HCT116 (cell line): ENCODE data around the gene ZNF341.

Experiments used
- ATF3 ChIP-seq: IDR thresholded peaks from 2 replicates; pipeline ENCODE4 v1.6.1; 2012
- CTCF ChIP-seq, 3 experiments: fragments of 200-600 bp in 1 of 3; sonication (generic) in 1 of 3; IDR thresholded peaks in 2 of 3; conservative IDR thresholded peaks in 1 of 3; 2 replicates each; pipeline ENCODE4 v1.5.1; 2012 to 2017; ENCODE audit warnings: low read depth in 2 of 3, low read length in 2 of 3, antibody characterized with exemption in 1 of 3, borderline replicate concordance in 1 of 3, control low read depth in 1 of 3, mild to moderate bottlenecking in 1 of 3, mixed read lengths in 1 of 3, mixed run types in 1 of 3, moderate library complexity in 1 of 3; ENCODE audit not compliant: insufficient read depth in 1 of 3
- EZH2phosphoT487 ChIP-seq: fragments of 200-600 bp; IDR thresholded peaks from 2 replicates; pipeline ENCODE4 v1.6.1; 2018; ENCODE audit warnings: antibody characterized with exemption, borderline replicate concordance
- POLR2A ChIP-seq: IDR thresholded peaks from 2 replicates; pipeline ENCODE4 v1.7.0; 2011; ENCODE audit warnings: borderline replicate concordance; ENCODE audit not compliant: insufficient read depth, insufficient read length; ENCODE audit errors: extremely low read depth
- POLR2AphosphoS5 ChIP-seq: IDR thresholded peaks from 2 replicates; pipeline ENCODE4 v1.6.1; 2011; ENCODE audit warnings: mild to moderate bottlenecking, low read depth, low read length, moderate library complexity
- RAD21 ChIP-seq: IDR thresholded peaks from 2 replicates; pipeline ENCODE4 v1.6.1; 2012; ENCODE audit warnings: low read depth, mild to moderate bottlenecking
- SIN3A ChIP-seq: IDR thresholded peaks from 2 replicates; pipeline ENCODE4 v1.6.1; 2012; ENCODE audit warnings: low read depth
- SP1 ChIP-seq: IDR thresholded peaks from 2 replicates; pipeline ENCODE4 v1.6.1; 2012; ENCODE audit warnings: low read depth
- YY1 ChIP-seq: IDR thresholded peaks from 2 replicates; pipeline ENCODE4 v1.6.1; 2011; ENCODE audit warnings: low read length, low read depth, moderate library complexity, mild to moderate bottlenecking; ENCODE audit not compliant: insufficient replicate concordance; ENCODE audit errors: extremely low read depth

GRCh38 chr20:33826270-33826897, 94.6 kb downstream of the ZNF341 start:
- TF ChIP-seq CTCF (IDR thresholded peaks at IDR 0.05 in 2 of 3, conservative IDR thresholded peaks at IDR 0.05 in 1 of 3; ENCODE audit: borderline replicate concordance in 1 of 3, insufficient read depth in 1 of 3, low read depth in 2 of 3, low read length in 2 of 3) (no peak), POLR2A (no peak), RAD21 (no peak), YY1 (no peak), SP1 (no peak), ATF3 (no peak), SIN3A (no peak), POLR2AphosphoS5 (no peak), EZH2phosphoT487 (no peak)
